Esophagus (tissue), 2 donors: Measurements from ENCODE around the gene ABAT. TPM values are rescaled to one million over a fixed set of nuclear protein-coding genes. Genes with fewer than 3 reads are reported as not detected.

Experiments used
- H3K27ac ChIP-seq, 2 donors: one replicate each; pipeline ENCODE4 v1.5.1; 2013; ENCODE audit warnings: low read depth in 2 of 2, mild to moderate bottlenecking in 2 of 2, inconsistent platforms in 1 of 2, low read length in 1 of 2, moderate library complexity in 1 of 2
- H3K27me3 ChIP-seq, 2 donors: one replicate each; pipeline ENCODE4 v1.6.1; 2013; ENCODE audit warnings: low read length in 2 of 2, control low read depth in 1 of 2, mild to moderate bottlenecking in 1 of 2; ENCODE audit not compliant: insufficient read depth in 2 of 2, control insufficient read depth in 1 of 2
- H3K36me3 ChIP-seq, 2 donors: one replicate each; pipeline ENCODE4 v1.6.1; 2013; ENCODE audit warnings: low read length in 1 of 2; ENCODE audit not compliant: control insufficient read depth in 2 of 2, insufficient read depth in 2 of 2
- H3K4me1 ChIP-seq, 2 donors: one replicate each; pipeline ENCODE4 v1.6.1; 2013; ENCODE audit warnings: low read length in 1 of 2; ENCODE audit not compliant: control insufficient read depth in 2 of 2, insufficient read depth in 2 of 2
- H3K4me3 ChIP-seq, 2 donors: one replicate each; pipeline ENCODE4 v1.5.1; 2013; ENCODE audit warnings: low read length in 2 of 2, mild to moderate bottlenecking in 2 of 2, low read depth in 1 of 2, moderate library complexity in 1 of 2
- H3K9me3 ChIP-seq, 2 donors: one replicate each; pipeline ENCODE4 v1.6.1; 2013; ENCODE audit warnings: mild to moderate bottlenecking in 2 of 2, low read depth in 1 of 2, low read length in 1 of 2, moderate library complexity in 1 of 2; ENCODE audit not compliant: control insufficient read depth in 2 of 2, insufficient read depth in 1 of 2
- WGBS, 2 donors: extraction: QIAGEN DNeasy Blood & Tissue Kit; methylation state at CpG; one replicate each; pipeline ENCODE4 v1.1.7; 2013; 5-methylcytosine and 5-hydroxymethylcytosine counted together
- polyA plus RNA-seq, 2 donors: library from polyadenylated mRNA; stranded (reverse); fragments of 200-250 nt; gene quantifications; one replicate each; pipeline ENCODE4 v1.2.3, GENCODE V29; 2013
- donor health status: healthy with polysubstance abuse.
- donor health status: Bipolar disorder and iron deficiency.

Gene ABAT
- polyA plus RNA-seq, 2 donors = 4.6 to 9.5 TPM

DNA sequence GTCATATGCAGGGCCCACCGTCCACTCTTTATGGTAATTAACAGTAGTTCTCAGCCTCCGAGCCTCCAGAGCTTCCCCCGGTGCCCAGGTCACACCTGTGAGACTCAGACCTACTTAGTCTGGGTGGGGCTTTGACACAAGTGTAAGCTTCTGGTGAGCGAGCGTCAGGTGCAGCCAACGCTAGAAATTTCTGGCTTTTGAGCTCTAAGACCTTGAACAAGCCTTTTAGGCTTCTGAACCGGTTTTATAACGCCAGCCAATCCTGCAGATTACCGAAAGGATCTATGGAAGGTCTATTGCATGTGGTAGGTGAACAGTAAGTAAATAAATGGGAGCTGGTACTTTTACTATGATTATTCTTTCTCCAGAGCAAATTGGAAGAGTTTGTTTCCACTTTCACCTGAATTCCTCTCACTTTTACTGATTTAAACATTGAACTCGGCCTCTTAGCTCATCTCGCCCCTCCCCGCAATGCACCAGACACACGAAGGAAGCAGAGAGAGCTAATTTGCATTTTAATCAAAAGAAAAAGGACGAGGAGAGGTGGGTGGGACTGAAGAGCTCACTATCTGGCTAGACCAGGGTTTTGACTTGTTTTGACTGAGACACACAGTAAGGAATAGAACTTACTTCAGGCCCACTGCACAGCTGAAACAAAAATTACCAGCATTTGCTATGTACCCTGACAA lies 47.1 kb downstream of the ABAT start:
- Histone ChIP-seq H3K4me1 (no peaks in the 10 kb centered on the region), H3K36me3 (no peaks in the 10 kb centered on the region), H3K9me3 (no peaks in the 10 kb centered on the region), H3K27ac (no peak overlapping the region), H3K27me3 (no peaks in the 10 kb centered on the region), H3K4me3 (no peak overlapping the region)
- 57 to 70% methylated on average over 14 of the region's 14 CpGs for WGBS, 2 donors

DNA sequence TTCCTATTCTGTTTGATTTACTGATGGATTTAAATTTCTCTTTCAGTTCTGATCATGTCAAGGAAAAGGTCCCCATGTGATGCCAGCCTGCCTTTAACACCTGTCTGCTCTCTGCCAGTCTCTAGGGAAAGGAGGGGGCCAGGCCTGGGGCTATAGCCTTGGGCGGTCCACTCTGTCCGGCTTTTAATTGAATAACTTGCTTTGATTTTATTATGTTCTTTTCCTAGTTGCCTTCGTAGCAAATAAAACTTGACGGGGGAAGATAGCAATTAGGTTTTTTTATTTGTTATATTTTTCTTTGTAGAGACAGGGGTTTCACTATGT lies 47.6 kb downstream of the ABAT start:
- no peak overlapping the region for H3K27ac ChIP-seq
- WGBS, 2 donors = 81 to 89% methylated on average over 4 of the region's 4 CpGs
- no peaks in the 10 kb centered on the region for H3K36me3 ChIP-seq
- no peaks in the 10 kb centered on the region for H3K27me3 ChIP-seq
- H3K9me3 ChIP-seq = no peaks in the 10 kb centered on the region
- H3K4me3 ChIP-seq = no peak overlapping the region
- no peaks in the 10 kb centered on the region for H3K4me1 ChIP-seq

DNA sequence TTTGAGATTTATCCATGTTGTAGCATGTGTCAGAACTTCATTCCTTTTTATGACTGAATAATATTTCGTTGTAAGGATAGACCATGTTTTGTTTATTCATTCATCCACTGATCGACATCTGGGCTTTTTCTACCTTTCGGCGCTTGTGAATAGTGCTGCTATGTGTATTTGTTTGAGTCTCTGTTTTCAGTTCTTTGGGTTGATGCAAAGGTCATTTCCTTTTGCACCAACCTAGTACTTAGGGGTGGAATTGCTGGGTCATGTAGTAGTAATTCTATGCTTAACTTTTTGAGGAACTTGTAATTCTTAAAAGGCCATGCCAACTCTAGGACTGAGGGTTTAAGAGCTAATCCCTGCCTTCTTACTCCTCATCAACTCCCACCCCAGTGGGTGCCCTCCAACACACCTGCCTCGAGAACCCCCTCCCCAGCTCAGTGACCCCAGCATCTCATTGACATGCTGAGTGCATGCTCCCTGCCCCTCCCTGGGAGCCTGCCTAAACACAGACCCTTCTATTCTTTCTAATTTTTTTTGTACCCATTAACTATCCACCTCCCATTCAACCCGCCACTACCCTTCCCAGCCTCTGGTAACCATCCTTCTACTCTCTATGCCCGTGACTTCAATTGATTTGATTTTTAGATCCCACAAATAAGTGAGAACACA lies 51.2 kb downstream of the ABAT start:
- 79 to 80% methylated on average over 7 of the region's 7 CpGs for WGBS, 2 donors
- Histone ChIP-seq H3K4me1 (peaks cover 0 to 4% of the 10 kb centered on the region in 2 donors), H3K27ac (no peak overlapping the region)

DNA sequence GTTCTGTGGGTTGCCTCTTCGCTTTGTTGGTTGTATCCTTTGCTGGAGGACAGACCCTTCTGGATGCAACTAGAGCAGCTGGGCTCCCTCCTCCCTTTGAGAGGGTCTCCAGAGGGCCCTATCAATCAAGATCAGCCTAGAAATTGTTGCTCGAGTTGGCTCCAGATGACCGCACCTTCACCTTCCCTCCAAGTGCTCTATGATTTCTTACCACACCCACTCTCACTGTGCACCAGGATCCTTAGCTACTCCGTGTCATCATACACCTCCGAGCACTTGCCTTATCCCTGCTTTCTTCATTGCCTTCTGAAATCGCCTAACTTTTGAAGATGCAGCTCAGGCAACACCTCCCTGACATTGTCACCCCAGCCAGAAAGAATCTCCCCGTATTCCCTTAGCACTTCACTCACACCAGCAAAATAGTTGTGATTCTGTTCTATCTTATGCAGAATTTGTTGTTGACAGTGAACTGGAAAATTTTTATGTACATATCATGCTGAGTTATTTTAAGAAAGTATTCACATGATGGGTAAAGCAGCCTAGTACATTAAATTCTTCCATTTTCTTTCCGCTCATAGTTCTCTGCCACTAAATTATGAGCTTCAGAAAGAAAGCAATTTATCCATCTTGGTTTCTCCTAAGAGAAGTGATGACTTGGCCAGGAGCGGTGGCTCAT lies 52.9 kb downstream of the ABAT start:
- WGBS, 2 donors = 80 to 81% methylated on average over 9 of the region's 9 CpGs
- no peaks in the 10 kb centered on the region for H3K9me3 ChIP-seq
- H3K27me3 ChIP-seq = no peaks in the 10 kb centered on the region
- H3K27ac ChIP-seq = no peak overlapping the region
- H3K4me1 ChIP-seq = peaks cover 0 to 4% of the 10 kb centered on the region in 2 donors
- H3K4me3 ChIP-seq = no peak overlapping the region
- H3K36me3 ChIP-seq = no peaks in the 10 kb centered on the region

More for the DNA sequence above, 51.2 kb downstream of the ABAT start:
- Histone ChIP-seq H3K27me3 (no peaks in the 10 kb centered on the region), H3K4me3 (no peak overlapping the region), H3K9me3 (no peaks in the 10 kb centered on the region), H3K36me3 (no peaks in the 10 kb centered on the region)

DNA sequence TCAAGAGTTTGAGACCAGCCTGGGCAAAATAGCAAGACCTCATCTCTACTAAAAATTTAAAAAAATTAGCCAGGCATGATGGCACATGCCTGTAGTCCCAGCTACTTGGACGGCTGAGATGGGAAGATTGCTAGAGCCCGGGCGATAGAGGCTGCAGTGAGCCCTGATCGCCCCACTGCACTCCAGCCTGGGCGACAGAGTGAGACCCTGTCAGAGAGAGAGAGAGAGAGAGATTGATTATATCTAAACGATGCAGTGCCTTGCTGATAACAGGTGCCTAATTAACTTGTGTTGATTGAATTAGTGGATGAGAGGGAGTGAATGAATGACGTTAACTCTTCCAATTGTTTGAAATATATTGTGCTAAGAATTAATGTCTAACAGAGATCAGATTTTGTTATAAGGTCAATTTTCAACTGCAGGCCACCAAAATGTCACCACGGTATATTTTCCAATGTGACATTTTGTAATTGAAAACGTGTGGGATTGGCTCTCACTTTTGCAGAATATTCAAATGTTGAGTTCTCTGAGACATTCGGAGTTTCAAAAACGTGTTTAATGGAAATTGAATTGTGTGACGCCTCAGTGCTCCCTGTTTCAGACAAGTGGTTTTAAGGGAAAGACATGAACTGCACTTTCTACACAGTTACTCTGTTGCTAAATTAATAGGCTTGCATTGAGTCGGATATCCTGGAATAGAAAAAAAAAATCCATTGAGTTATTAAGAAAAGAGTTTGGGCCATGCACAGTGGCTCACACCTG lies 53.6 kb downstream of the ABAT start:
- 72 to 74% methylated on average over 13 of the region's 13 CpGs for WGBS, 2 donors
- no peaks in the 10 kb centered on the region for H3K9me3 ChIP-seq
- no peaks in the 10 kb centered on the region for H3K27me3 ChIP-seq
- no peak overlapping the region for H3K4me3 ChIP-seq
- H3K4me1 ChIP-seq = peaks cover 0 to 4% of the 10 kb centered on the region in 2 donors
- H3K27ac ChIP-seq = no peak overlapping the region
- H3K36me3 ChIP-seq = no peaks in the 10 kb centered on the region

DNA sequence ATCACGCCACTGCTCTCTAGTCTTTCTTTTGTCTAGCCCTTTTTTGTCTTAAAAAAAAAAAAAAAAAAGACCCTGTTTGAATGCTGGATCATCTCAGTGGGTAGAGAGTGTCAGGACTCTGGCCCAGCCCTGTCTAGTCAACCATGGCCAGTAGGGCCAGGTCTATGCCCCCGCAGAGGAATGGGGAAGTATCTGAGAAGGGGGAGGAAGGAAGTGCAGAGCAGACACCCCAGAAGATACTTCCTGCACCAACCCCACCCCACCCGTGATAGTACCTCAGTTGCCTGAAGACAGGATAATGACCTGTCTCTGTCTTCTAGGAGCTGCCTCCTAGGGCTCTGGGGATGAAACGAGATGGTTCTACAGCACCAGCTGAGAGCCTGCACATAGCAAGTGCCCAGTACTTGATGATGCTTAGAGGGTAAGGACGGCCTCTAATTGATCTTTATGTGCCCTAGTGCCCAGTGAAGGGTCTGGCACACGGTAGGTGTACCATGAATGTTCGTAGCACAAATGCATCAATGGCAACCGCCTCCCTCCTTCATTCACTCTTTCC lies 55.4 kb downstream of the ABAT start:
- H3K9me3 ChIP-seq = no peaks in the 10 kb centered on the region
- WGBS, 2 donors = 57 to 61% methylated on average over 8 of the region's 8 CpGs
- peaks cover 0 to 4% of the 10 kb centered on the region in 2 donors for H3K4me1 ChIP-seq
- no peaks in the 10 kb centered on the region for H3K36me3 ChIP-seq
- no peak overlapping the region for H3K4me3 ChIP-seq
- H3K27me3 ChIP-seq = no peaks in the 10 kb centered on the region
- H3K27ac ChIP-seq = peak overlapping the region in 1 of 2 donors; percentile 8

DNA sequence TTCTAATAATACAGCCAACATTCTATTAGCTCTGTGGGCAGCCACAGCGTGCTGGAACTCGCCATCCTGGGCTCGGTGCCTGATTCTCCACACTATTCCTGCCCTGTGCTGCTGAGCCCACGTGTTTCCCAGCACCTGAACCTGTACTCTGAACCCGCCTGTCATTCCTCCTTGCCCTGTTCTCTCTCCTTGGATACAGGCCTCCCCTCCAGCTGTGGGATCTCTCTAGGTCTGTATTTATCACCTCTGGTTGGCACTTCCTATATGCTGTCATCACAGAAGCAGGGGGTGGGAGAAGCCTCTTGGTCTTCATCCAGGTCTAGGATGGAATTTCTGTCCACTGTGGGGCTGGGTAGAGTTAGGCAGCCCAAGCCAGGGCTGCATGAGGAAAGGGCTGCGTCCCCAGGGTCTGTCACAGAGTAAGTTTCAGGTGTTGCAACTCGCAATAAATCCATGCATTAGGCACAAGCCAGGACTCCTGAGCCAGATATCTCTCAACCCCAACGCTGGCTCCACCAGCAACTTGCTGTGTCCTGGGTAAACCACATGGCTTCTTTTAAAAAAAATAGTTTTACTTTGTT lies 56.0 kb downstream of the ABAT start:
- WGBS, 2 donors = 48 to 58% methylated on average over 8 of the region's 8 CpGs

DNA sequence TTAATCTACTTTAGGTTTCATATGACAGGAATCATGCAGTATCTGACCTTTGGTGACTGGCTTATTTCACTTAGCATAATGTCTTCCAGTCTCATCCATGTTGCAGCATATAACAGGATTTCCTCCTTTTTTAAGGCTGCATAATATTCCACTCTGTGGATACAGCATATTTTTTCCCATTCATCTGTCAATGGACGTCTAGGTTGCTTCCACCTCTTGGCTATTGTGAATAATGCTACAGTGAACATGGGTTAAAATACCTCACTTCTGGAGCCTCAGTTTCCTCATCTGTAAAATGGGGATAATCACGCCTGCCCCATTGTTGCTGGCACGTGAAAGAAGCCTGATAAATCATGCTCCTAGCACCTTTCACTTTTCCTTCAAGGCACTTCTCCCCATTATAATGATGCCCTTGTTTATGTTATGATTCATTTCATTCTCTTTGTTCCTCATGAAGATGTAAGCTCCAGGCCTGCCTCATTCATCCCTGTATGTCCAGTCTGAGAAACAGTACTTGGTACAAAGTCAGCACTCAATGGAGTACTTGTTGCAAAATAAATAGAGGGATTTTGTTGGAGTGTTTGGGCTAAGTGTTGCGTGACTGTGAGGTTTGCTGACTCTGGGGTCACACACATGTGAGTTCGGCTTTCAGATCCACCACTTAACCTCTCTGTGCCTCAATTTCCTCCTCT lies 59.6 kb downstream of the ABAT start:
- WGBS, 2 donors = 81 to 87% methylated on average over 5 of the region's 5 CpGs
- Histone ChIP-seq H3K27ac (no peak overlapping the region), H3K4me1 (peaks cover 0 to 4% of the 10 kb centered on the region in 2 donors), H3K4me3 (no peak overlapping the region), H3K27me3 (no peaks in the 10 kb centered on the region), H3K36me3 (no peaks in the 10 kb centered on the region), H3K9me3 (no peaks in the 10 kb centered on the region)

More for the DNA sequence above, 56.0 kb downstream of the ABAT start:
- H3K27me3 ChIP-seq = no peaks in the 10 kb centered on the region
- no peaks in the 10 kb centered on the region for H3K9me3 ChIP-seq
- no peaks in the 10 kb centered on the region for H3K36me3 ChIP-seq
- peak overlapping the region in 1 of 2 donors; percentile 38 for H3K27ac ChIP-seq
- no peak overlapping the region for H3K4me3 ChIP-seq
- H3K4me1 ChIP-seq = peaks cover 0 to 4% of the 10 kb centered on the region in 2 donors
